ENCODE measurements around the gene CADPS.

GRCh38 chr3:62567097-62568021, 307.9 kb downstream of the CADPS start:
- no peak for TF ChIP-seq POLR2A (IDR thresholded peaks at IDR 0.05; ENCODE audit: low read length)
- TF ChIP-seq GATA1 (IDR thresholded peaks at IDR 0.05; ENCODE audit: low read depth, low read length) = no peak
